Measurements from ENCODE around the gene PTPN12. TPM values are rescaled to one million over a fixed set of nuclear protein-coding genes. Genes with fewer than 3 reads are reported as not detected.
A peak's percentile ranks its signal among the peaks of the same experiment; 100 is the strongest.

Gene PTPN12
- total RNA-seq, 1 experiment from 2014 or later = 40.9 TPM

DNA sequence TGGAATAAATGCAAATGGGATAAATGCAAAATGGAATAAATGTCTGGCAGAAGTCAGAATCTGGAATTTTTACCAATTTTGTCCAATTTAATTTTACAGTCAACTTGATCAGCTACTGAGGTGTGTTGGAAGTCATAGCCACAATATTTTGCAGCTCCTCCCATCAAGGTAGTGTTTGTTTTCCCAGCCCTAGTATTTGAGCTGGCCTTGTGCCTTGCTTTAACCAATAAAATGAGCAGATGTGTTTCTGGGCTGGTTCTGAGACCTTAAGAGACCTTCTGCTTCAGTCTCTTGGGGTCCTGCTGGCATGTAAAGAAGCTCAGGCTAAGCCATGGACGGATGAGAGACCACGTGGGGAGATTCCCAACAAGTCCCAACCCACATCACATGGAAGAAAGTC lies 116.5 kb downstream of the PTPN12 start:
- H3K27me3 ChIP-seq (ENCODE audit: control insufficient read depth, insufficient read depth, low read length) = no peaks in the 10 kb centered on the region
- H3K36me3 ChIP-seq (replicated peaks; ENCODE audit: control insufficient read depth, insufficient read depth, low read length) = peaks cover 3% of the 10 kb centered on the region
- no peak for DNase-seq
- H3K4me3 ChIP-seq (ENCODE audit: insufficient read depth, low read depth, low read length) = no peak overlapping the region

GRCh38 chr7:77655356-77655755 lies 118.3 kb downstream of the PTPN12 start:
- Histone ChIP-seq H3K4me3 (ENCODE audit: insufficient read depth, low read depth, low read length) (no peak overlapping the region), H3K27me3 (ENCODE audit: control insufficient read depth, insufficient read depth, low read length) (no peaks in the 10 kb centered on the region), H3K36me3 (replicated peaks; ENCODE audit: control insufficient read depth, insufficient read depth, low read length) (peaks cover 4% of the 10 kb centered on the region)
- no peak for DNase-seq

DNA sequence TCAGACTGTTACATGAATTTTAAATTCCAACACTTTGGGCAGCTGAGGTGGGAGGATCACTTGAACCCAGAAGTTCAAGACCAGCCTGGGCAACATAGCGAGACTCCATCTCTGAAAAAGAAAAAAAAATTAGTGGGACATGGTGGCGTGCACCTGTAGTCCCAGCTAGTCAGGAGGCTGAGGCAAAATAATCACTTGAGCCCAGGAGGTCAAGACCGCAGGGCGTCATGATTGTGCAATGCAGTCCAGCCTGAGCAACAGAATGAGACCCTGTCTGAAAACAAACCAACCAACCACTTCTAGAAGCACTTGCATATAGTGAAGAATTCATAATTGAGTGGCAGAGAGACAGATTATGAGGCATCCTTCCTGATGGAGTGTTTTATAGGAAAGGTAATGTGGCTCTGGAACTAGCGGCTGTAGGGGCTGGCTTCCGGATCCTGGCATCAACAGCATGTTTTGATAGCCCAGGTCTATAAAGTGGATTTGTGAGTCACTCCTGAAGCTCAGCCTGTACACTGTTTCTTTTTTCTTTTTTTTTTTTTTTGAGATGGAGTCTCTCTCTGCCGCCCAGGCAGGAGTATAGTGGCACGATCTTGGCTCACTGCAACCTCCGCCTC lies 118.9 kb downstream of the PTPN12 start:
- no peak for DNase-seq
- H3K27me3 ChIP-seq (ENCODE audit: control insufficient read depth, insufficient read depth, low read length) = no peaks in the 10 kb centered on the region
- H3K36me3 ChIP-seq (replicated peaks; ENCODE audit: control insufficient read depth, insufficient read depth, low read length) = peaks cover 4% of the 10 kb centered on the region
- H3K4me3 ChIP-seq (ENCODE audit: insufficient read depth, low read depth, low read length) = no peak overlapping the region

- DNase-seq = peak; percentile 31
- H3K4me3 ChIP-seq (ENCODE audit: insufficient read depth, low read depth, low read length) = no peak overlapping the region
- H3K36me3 ChIP-seq (replicated peaks; ENCODE audit: control insufficient read depth, insufficient read depth, low read length) = peaks cover 4% of the 10 kb centered on the region
- no peaks in the 10 kb centered on the region for H3K27me3 ChIP-seq (ENCODE audit: control insufficient read depth, insufficient read depth, low read length)
These were observed 120.5 kb downstream of the PTPN12 start for GRCh38 chr7:77657427-77658224.

GRCh38 chr7:77658928-77659327 lies 121.8 kb downstream of the PTPN12 start:
- Histone ChIP-seq H3K27me3 (ENCODE audit: control insufficient read depth, insufficient read depth, low read length) (no peaks in the 10 kb centered on the region), H3K36me3 (replicated peaks; ENCODE audit: control insufficient read depth, insufficient read depth, low read length) (peaks cover 4% of the 10 kb centered on the region), H3K4me3 (ENCODE audit: insufficient read depth, low read depth, low read length) (no peak overlapping the region)
- no peak for DNase-seq

DNA sequence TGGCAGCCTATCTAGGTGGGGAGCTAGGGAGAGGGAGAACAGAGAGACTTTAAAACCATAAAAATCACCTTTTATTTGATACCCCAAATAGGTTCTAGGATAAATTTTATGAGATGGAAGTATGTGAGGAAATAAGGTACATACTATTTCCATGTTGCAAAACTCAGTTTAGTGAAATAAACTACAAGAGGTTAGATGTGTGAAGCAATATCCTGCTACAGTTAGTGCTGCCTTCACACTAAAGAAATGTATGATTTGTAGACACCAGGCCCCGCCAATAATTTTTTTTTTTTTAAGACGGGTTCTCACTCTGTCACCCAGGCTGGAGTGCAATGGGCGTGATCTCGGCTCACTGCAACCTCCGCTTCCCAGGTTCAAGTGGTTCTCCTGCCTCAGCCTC lies 124.7 kb downstream of the PTPN12 start:
- no peak overlapping the region for H3K4me3 ChIP-seq (ENCODE audit: insufficient read depth, low read depth, low read length)
- no peaks in the 10 kb centered on the region for H3K27me3 ChIP-seq (ENCODE audit: control insufficient read depth, insufficient read depth, low read length)
- no peak for DNase-seq
- peaks cover 1% of the 10 kb centered on the region; the same call in 1 of the 2 replicates for H3K36me3 ChIP-seq (replicated peaks; ENCODE audit: control insufficient read depth, insufficient read depth, low read length)

DNA sequence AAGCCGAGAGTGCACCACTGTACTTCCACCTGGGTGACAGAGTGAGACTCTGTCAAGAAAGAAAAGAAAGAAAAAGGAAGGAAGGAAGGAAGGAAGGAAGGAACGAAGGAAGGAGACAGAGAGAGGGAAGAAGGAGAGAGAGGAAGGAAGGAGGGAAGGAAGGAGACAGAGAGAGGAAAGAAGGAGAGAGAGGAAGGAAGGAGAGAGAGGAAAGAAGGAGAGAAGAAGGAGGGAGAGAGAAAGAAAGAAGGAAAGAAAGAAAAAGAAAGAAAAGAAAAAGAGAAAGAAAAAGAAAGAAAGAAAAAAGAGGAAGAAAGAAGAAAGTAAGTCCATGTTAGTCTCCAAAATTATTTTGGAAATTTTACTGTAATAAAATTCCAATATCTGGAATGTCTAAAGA lies 125.8 kb downstream of the PTPN12 start:
- Histone ChIP-seq H3K36me3 (replicated peaks; ENCODE audit: control insufficient read depth, insufficient read depth, low read length) (peaks cover 1% of the 10 kb centered on the region; the same call in 1 of the 2 replicates), H3K27me3 (ENCODE audit: control insufficient read depth, insufficient read depth, low read length) (no peaks in the 10 kb centered on the region), H3K4me3 (ENCODE audit: insufficient read depth, low read depth, low read length) (no peak overlapping the region)
- DNase-seq = no peak

DNA sequence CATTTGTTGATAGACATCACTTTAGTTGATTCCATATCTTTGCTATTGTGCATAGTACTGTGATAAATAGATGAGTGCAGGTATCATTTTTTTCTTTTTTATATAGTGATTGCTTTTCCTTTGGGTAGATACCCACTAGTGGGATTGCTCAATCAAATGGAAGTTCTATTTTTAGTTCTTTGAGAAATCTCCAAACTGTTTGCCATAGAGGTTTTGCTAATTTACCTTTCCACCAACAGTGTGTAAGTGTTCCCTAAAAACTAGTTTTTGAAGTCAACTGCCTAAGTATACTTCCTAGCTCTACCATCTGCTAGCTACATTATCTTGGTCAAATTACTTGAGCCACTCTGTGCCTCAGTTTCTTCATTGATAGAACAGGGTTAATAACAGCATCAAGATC lies 127.6 kb downstream of the PTPN12 start:
- Histone ChIP-seq H3K36me3 (replicated peaks; ENCODE audit: control insufficient read depth, insufficient read depth, low read length) (no peaks in the 10 kb centered on the region; the same call in 1 of the 2 replicates), H3K27me3 (ENCODE audit: control insufficient read depth, insufficient read depth, low read length) (no peaks in the 10 kb centered on the region), H3K4me3 (ENCODE audit: insufficient read depth, low read depth, low read length) (no peak overlapping the region)
- no peak for DNase-seq

- H3K4me3 ChIP-seq (ENCODE audit: insufficient read depth, low read depth, low read length) = no peak overlapping the region
- H3K36me3 ChIP-seq (replicated peaks; ENCODE audit: control insufficient read depth, insufficient read depth, low read length) = no peaks in the 10 kb centered on the region; the same call in 1 of the 2 replicates
- no peak for DNase-seq
- H3K27me3 ChIP-seq (ENCODE audit: control insufficient read depth, insufficient read depth, low read length) = no peaks in the 10 kb centered on the region
These were observed 128.1 kb downstream of the PTPN12 start for GRCh38 chr7:77665161-77665560.

GRCh38 chr7:77667459-77668086 lies 130.5 kb downstream of the PTPN12 start:
- no peaks in the 10 kb centered on the region for H3K27me3 ChIP-seq (ENCODE audit: control insufficient read depth, insufficient read depth, low read length)
- no peaks in the 10 kb centered on the region; the same call in 1 of the 2 replicates for H3K36me3 ChIP-seq (replicated peaks; ENCODE audit: control insufficient read depth, insufficient read depth, low read length)
- no peak overlapping the region for H3K4me3 ChIP-seq (ENCODE audit: insufficient read depth, low read depth, low read length)
- no peak for DNase-seq

DNA sequence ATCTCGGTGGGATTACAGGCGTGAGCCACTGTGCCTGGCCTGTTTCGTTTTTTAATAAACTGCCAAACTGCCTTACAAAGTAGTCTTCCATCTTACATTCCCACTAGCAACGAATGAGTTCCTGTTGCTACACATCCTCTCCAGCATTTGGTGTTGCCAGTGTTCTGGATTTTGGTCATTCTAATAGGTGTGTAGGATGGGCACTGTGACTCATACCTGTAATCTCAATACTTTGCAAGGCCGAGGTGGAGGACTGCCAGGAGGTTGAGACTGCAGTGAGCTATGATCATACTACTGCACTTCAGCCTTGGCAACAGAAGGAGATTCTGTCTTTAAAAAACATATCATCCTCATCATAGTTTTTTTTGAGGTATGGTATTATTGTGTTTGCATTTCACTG lies 137.8 kb downstream of the PTPN12 start:
- DNase-seq = no peak
- H3K27me3 ChIP-seq (ENCODE audit: control insufficient read depth, insufficient read depth, low read length) = no peaks in the 10 kb centered on the region
- H3K4me3 ChIP-seq (ENCODE audit: insufficient read depth, low read depth, low read length) = no peak overlapping the region
- H3K36me3 ChIP-seq (replicated peaks; ENCODE audit: control insufficient read depth, insufficient read depth, low read length) = no peaks in the 10 kb centered on the region

DNA sequence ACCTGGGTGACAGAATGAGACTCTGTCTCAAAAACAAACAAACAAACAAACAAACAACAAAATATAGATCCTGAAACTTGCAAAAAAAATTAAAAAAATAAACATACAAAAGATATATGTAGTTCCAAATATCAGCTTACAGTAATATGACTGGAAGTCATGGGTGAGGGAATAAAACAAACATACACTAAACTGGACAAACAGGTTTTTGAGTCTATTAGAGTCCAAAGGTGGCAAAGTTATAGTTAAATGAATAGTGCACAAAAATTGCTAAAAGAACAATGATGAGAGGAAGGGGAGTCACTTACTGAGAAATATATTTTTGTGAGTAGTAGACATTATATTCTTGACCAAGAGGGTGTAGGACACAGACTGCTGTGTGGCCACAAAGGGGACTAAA lies 142.5 kb downstream of the PTPN12 start:
- DNase-seq = no peak
- Histone ChIP-seq H3K36me3 (replicated peaks; ENCODE audit: control insufficient read depth, insufficient read depth, low read length) (peaks cover 8% of the 10 kb centered on the region), H3K27me3 (ENCODE audit: control insufficient read depth, insufficient read depth, low read length) (no peaks in the 10 kb centered on the region), H3K4me3 (ENCODE audit: insufficient read depth, low read depth, low read length) (no peak overlapping the region)

- DNase-seq = no peak
- no peaks in the 10 kb centered on the region for H3K27me3 ChIP-seq (ENCODE audit: control insufficient read depth, insufficient read depth, low read length)
- H3K36me3 ChIP-seq (replicated peaks; ENCODE audit: control insufficient read depth, insufficient read depth, low read length) = peaks cover 8% of the 10 kb centered on the region
- H3K4me3 ChIP-seq (ENCODE audit: insufficient read depth, low read depth, low read length) = no peak overlapping the region
These were observed 143.2 kb downstream of the PTPN12 start for GRCh38 chr7:77680266-77680665.

DNA sequence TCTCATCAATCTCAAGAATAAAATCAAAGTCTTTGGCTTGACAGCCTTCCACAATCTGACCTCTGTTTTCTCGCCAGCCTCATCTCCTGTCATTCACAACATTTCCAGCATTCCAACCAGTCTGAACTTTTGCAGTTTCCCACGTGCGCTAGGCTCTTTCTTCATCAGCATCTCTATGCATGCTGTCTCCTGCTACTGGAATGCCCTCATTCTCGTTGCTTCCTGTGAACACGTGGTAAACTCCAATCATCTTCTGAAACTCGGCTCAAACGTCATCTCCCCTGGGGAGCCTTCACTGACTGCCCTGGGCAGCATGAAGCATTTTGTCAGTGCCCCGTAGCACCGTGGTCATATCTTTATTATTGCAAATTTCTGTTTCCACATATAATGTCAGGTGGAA lies 146.9 kb downstream of the PTPN12 start:
- no peak overlapping the region for H3K4me3 ChIP-seq (ENCODE audit: insufficient read depth, low read depth, low read length)
- H3K27me3 ChIP-seq (ENCODE audit: control insufficient read depth, insufficient read depth, low read length) = no peaks in the 10 kb centered on the region
- peaks cover 8% of the 10 kb centered on the region for H3K36me3 ChIP-seq (replicated peaks; ENCODE audit: control insufficient read depth, insufficient read depth, low read length)
- peak; percentile 56 for DNase-seq

- no peaks in the 10 kb centered on the region for H3K27me3 ChIP-seq (ENCODE audit: control insufficient read depth, insufficient read depth, low read length)
- no peak for DNase-seq
- peaks cover 8% of the 10 kb centered on the region for H3K36me3 ChIP-seq (replicated peaks; ENCODE audit: control insufficient read depth, insufficient read depth, low read length)
- no peak overlapping the region for H3K4me3 ChIP-seq (ENCODE audit: insufficient read depth, low read depth, low read length)
These were observed 148.1 kb downstream of the PTPN12 start for GRCh38 chr7:77685233-77685632.

Measured in H7 (cell line).